Smooth muscle cell (in vitro differentiated cells): ENCODE results near the gene XPO6. TPM values are rescaled to one million over a fixed set of nuclear protein-coding genes. Genes with fewer than 3 reads are reported as not detected.

Experiments
- DNase-seq: peaks from one replicate; lab custom pipeline; 2025; ENCODE audit not compliant: unreplicated experiment; lab: John Stamatoyannopoulos, UW
- H2AFZ ChIP-seq: fragments of 200-600 bp; sonication (generic); 2 replicates; pipeline ENCODE4 v1.6.0; 2016; ENCODE audit warnings: antibody characterized with exemption, low read depth, mild to moderate bottlenecking
- H3F3A ChIP-seq: fragments of 200-600 bp; sonication (generic); 2 replicates; pipeline ENCODE4 v1.6.0; 2017; ENCODE audit warnings: antibody characterized with exemption, low read depth
- H3K27ac ChIP-seq: fragments of 200-600 bp; sonication (generic); 2 replicates; pipeline ENCODE4 v1.5.1; 2016; ENCODE audit warnings: low read depth, mild to moderate bottlenecking
- H3K27me3 ChIP-seq: fragments of 200-600 bp; sonication (generic); 2 replicates; pipeline ENCODE4 v1.6.1; 2016; ENCODE audit warnings: low read depth, mild to moderate bottlenecking
- H3K36me3 ChIP-seq: fragments of 200-600 bp; sonication (generic); 2 replicates; pipeline ENCODE4 v1.5.1; 2016; ENCODE audit warnings: low read depth
- H3K4me1 ChIP-seq: fragments of 200-600 bp; sonication (generic); 2 replicates; pipeline ENCODE4 v1.5.1; 2016; ENCODE audit warnings: low read depth
- H3K4me2 ChIP-seq: fragments of 200-600 bp; sonication (generic); 2 replicates; pipeline ENCODE4 v1.6.0; 2016; ENCODE audit warnings: mild to moderate bottlenecking
- H3K4me3 ChIP-seq: fragments of 200-600 bp; sonication (generic); 2 replicates; pipeline ENCODE4 v1.5.1; 2016; ENCODE audit warnings: mild to moderate bottlenecking
- H3K79me2 ChIP-seq: fragments of 200-600 bp; sonication (generic); 2 replicates; pipeline ENCODE4 v1.6.0; 2016; ENCODE audit warnings: low read depth, mild to moderate bottlenecking
- H3K9ac ChIP-seq: fragments of 200-600 bp; sonication (generic); 2 replicates; pipeline ENCODE4 v1.6.0; 2016; ENCODE audit warnings: low read depth
- H3K9me3 ChIP-seq: fragments of 200-600 bp; sonication (generic); replicated peaks from 2 replicates; pipeline ENCODE4 v1.5.1; 2016; ENCODE audit warnings: low read depth
- H4K20me1 ChIP-seq: fragments of 200-600 bp; sonication (generic); 2 replicates; pipeline ENCODE4 v1.6.0; 2016; ENCODE audit warnings: low read depth
- CTCF ChIP-seq: fragments of 200-600 bp; sonication (generic); IDR thresholded peaks from 2 replicates; pipeline ENCODE4 v1.5.1; 2017; ENCODE audit warnings: borderline replicate concordance, mild to moderate bottlenecking, antibody characterized with exemption; ENCODE audit not compliant: insufficient read depth, poor library complexity, severe bottlenecking
- WGBS: methylation state at CpG from one replicate; pipeline ENCODE4 v1.1.7; 2016; ENCODE audit warnings: low lambda C conversion rate; 5-methylcytosine and 5-hydroxymethylcytosine counted together
- polyA plus RNA-seq: library from polyadenylated mRNA; unstranded; fragments of >200 nt; fragmentation: Nextera tagmentation; extraction: Ambion mirVana; gene quantifications from 2 replicates; pipeline ENCODE4 v1.2.1, GENCODE V29; 2016
- total RNA-seq: library from RNA; depleted of rRNA; stranded (reverse); fragments of >200 nt; gene quantifications from 2 replicates; pipeline ENCODE4 v1.2.3, GENCODE V29; 2014

Gene XPO6
- total and polyA plus RNA-seq, 2 experiments from 2014 or later: 42.1 to 82.1 TPM

- DNase-seq: no peak
- Histone ChIP-seq H3F3A (no peaks in the 10 kb centered on the region), H3K4me2 (no peak overlapping the region), H3K4me3 (no peak overlapping the region), H3K9me3 (no peaks in the 10 kb centered on the region), H3K36me3 (no peaks in the 10 kb centered on the region), H3K9ac (no peak overlapping the region), H2AFZ (no peak overlapping the region), H3K27ac (no peak overlapping the region), H3K4me1 (no peaks in the 10 kb centered on the region), H4K20me1 (no peaks in the 10 kb centered on the region), H3K79me2 (no peaks in the 10 kb centered on the region), H3K27me3 (peaks cover 41% of the 10 kb centered on the region)
- TF ChIP-seq CTCF: no peak
- WGBS: 80% methylated on average over 8 of the region's 8 CpGs
Observed at GRCh38 chr16:28057949-28058348, 153.8 kb downstream of the XPO6 start.

DNA sequence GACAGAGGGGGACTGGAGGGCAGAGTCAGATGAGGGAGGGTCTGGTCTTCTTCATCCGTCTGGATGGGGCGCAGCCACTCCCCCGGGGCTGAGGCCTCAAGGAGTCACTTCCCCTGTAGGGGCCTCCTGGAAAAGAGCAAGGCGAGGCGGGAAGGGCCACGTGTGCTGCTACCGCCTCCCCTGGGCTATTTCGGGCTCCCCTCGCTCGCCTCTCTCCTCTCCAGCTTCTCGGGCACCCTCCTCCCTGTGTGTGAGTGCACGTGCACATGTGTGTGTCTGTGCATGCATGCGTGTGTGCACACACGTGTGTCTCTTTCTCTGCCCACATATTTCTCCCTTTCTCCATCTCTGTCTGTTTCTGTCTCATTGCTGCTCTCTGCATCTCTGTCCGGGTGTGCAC is 158.3 kb downstream of the XPO6 start:
- Histone ChIP-seq H4K20me1 (no peaks in the 10 kb centered on the region), H2AFZ (no peak overlapping the region), H3K36me3 (no peaks in the 10 kb centered on the region), H3K9ac (no peak overlapping the region), H3K27ac (no peak overlapping the region), H3F3A (no peaks in the 10 kb centered on the region), H3K4me3 (no peak overlapping the region), H3K4me2 (no peak overlapping the region), H3K9me3 (no peaks in the 10 kb centered on the region), H3K4me1 (no peaks in the 10 kb centered on the region), H3K79me2 (no peaks in the 10 kb centered on the region), H3K27me3 (no peaks in the 10 kb centered on the region)
- no peak for DNase-seq
- TF ChIP-seq CTCF: no peak
- 77% methylated on average over 14 of the region's 15 CpGs for WGBS

- 74% methylated on average over 8 of the region's 8 CpGs for WGBS
- H3K27ac ChIP-seq: no peak overlapping the region
Observed at GRCh38 chr16:28052274-28053128, 159.3 kb downstream of the XPO6 start.

More at GRCh38 chr16:28052274-28053128, 159.3 kb downstream of the XPO6 start:
- Histone ChIP-seq H3K9ac (no peak overlapping the region), H3K9me3 (peaks cover 3% of the 10 kb centered on the region), H3K4me2 (no peak overlapping the region), H3K4me3 (no peak overlapping the region), H3F3A (no peaks in the 10 kb centered on the region), H3K4me1 (no peaks in the 10 kb centered on the region), H3K36me3 (no peaks in the 10 kb centered on the region), H4K20me1 (no peaks in the 10 kb centered on the region), H2AFZ (no peak overlapping the region), H3K79me2 (no peaks in the 10 kb centered on the region), H3K27me3 (no peaks in the 10 kb centered on the region)
- no peak for DNase-seq
- no peak for TF ChIP-seq CTCF
